ENCODE results near the gene RBM5. TPM values are rescaled to one million over a fixed set of nuclear protein-coding genes. Genes with fewer than 3 reads are reported as not detected.

The RBM5 gene
- total RNA-seq, 1 experiment from 2014 or later = 89.1 TPM

DNA sequence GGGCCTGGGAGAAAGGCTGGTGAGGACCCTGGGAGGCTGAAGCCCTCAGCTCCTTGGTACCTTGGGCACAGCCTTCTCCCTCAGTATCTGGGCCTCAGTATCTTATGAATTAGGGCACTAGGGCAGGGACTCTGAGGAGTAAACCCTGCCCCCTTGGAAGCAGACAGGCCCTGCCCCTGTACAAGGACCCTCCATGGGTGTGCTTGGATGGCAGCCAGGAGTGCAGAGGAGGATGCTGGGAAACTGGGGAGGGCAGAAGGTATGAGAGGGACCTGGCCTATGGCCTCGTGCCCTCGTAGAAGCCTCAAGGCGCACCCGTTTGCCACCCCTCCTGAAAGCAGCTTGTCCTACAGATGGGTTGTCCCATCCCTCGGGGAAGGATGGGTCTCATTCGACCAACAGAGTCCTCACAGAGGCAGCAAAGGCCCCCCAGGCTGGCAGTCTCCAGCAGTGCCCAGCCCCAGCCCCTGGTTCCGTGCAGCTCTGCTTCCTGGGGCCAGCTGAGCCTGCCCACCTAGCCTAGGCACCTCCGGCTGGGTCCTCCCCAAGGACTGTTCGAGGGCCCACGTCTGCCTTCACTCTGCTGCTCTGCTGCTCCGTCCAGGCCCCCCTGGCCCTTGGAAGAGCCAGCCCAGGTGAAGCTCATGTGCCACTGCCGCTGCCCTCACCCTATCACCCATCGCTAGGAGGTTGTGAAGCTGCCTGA is 51.2 kb downstream of the RBM5 start:
- TF ChIP-seq, protein P1, sequence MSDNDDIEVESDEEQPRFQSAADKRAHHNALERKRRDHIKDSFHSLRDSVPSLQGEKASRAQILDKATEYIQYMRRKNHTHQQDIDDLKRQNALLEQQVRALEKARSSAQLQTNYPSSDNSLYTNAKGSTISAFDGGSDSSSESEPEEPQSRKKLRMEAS (IDR thresholded peaks at IDR 0.05) = no peak
- BruUV-seq (replicated peaks) = no TSS peak
- no peak for ATAC-seq
- no peak overlapping the region for H3K4me3 ChIP-seq (replicated peaks in 1 of 2; ENCODE audit: low read depth in 1 of 2, low read length in 2 of 2)
- no peaks in the 10 kb centered on the region for H3K9me2 ChIP-seq (ENCODE audit: insufficient read depth)
- DNase-seq (ENCODE audit: low read depth, low spot score) = no peak
- no peak overlapping the region for H3K9ac ChIP-seq (ENCODE audit: low read length)
- H3K27me3 ChIP-seq (ENCODE audit: insufficient read depth, low read length) = no peaks in the 10 kb centered on the region
- no peak overlapping the region for H2AFZ ChIP-seq (ENCODE audit: low read depth, low read length, poor library complexity, severe bottlenecking)
- no peak overlapping the region for H3K27ac ChIP-seq (ENCODE audit: low read depth, low read length)
- H3K36me3 ChIP-seq (ENCODE audit: control insufficient read depth in 1 of 2, insufficient read depth in 2 of 2, low read length in 2 of 2) = no peaks in the 10 kb centered on the region
- no peaks in the 10 kb centered on the region for H3K79me2 ChIP-seq (ENCODE audit: insufficient read depth, low read length)
- H3K9me3 ChIP-seq (ENCODE audit: control insufficient read depth in 1 of 2, insufficient read depth in 1 of 2, low read depth in 1 of 2, low read length in 2 of 2) = no peaks in the 10 kb centered on the region
- CTCF ChIA-PET = no interaction called here
- intact Hi-C loops (cut with micrococcal nuclease) = no loop called here
- no peaks in the 10 kb centered on the region for H4K20me1 ChIP-seq (ENCODE audit: insufficient read depth)
- RAD21 ChIA-PET (ENCODE audit: low non-redundant PET in 1 of 2, low total read pairs in 2 of 2, uncharacterized antibody in 2 of 2, unreplicated experiment in 2 of 2) = no interaction called here
- H3K4me2 ChIP-seq (ENCODE audit: low read length) = no peak overlapping the region
- POLR2A ChIA-PET = no interaction called here
- no peaks in the 10 kb centered on the region for H3K4me1 ChIP-seq (ENCODE audit: control insufficient read depth in 1 of 2, insufficient read depth in 2 of 2, low read length in 2 of 2)

DNA sequence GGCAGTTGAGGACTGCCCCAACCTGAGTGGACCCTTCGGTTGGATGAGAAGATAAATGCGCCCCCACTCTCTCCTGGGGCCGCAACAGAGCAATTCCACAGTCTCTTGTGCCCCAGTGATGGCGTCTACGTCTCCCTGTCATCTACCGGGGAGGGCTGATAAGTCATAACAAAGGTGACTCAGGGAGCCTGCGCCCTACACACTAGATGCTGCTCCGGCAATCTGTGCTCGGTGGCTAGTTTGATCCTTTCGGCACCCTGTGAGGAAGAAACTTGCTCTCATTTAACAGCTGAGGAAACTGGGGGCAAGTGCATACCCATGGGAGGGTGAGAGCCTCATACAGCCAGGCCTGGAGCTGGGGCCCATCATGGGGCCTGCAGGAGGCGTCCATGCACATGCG is 52.3 kb downstream of the RBM5 start:
- H3K27me3 ChIP-seq (ENCODE audit: insufficient read depth, low read length) = no peaks in the 10 kb centered on the region
- no peak overlapping the region for H3K27ac ChIP-seq (ENCODE audit: low read depth, low read length)
- H3K4me3 ChIP-seq (replicated peaks in 1 of 2; ENCODE audit: low read depth in 1 of 2, low read length in 2 of 2) = no peak overlapping the region
- intact Hi-C loops (cut with micrococcal nuclease) = no loop called here
- DNase-seq (ENCODE audit: low read depth, low spot score) (no peak), ATAC-seq (no peak)
- CTCF ChIA-PET = no interaction called here
- no peaks in the 10 kb centered on the region for H3K9me3 ChIP-seq (ENCODE audit: control insufficient read depth in 1 of 2, insufficient read depth in 1 of 2, low read depth in 1 of 2, low read length in 2 of 2)
- RAD21 ChIA-PET (ENCODE audit: low non-redundant PET in 1 of 2, low total read pairs in 2 of 2, uncharacterized antibody in 2 of 2, unreplicated experiment in 2 of 2) = no interaction called here
- no peak overlapping the region for H3K4me2 ChIP-seq (ENCODE audit: low read length)
- no peaks in the 10 kb centered on the region for H3K4me1 ChIP-seq (ENCODE audit: control insufficient read depth in 1 of 2, insufficient read depth in 2 of 2, low read length in 2 of 2)
- no peaks in the 10 kb centered on the region for H3K9me2 ChIP-seq (ENCODE audit: insufficient read depth)
- POLR2A ChIA-PET = no interaction called here
- no peaks in the 10 kb centered on the region for H3K79me2 ChIP-seq (ENCODE audit: insufficient read depth, low read length)
- no peaks in the 10 kb centered on the region for H3K36me3 ChIP-seq (ENCODE audit: control insufficient read depth in 1 of 2, insufficient read depth in 2 of 2, low read length in 2 of 2)
- no peak overlapping the region for H3K9ac ChIP-seq (ENCODE audit: low read length)
- no peaks in the 10 kb centered on the region for H4K20me1 ChIP-seq (ENCODE audit: insufficient read depth)
- TF ChIP-seq POLR2AphosphoS5 (IDR thresholded peaks at IDR 0.05; ENCODE audit: low read depth, low read length) (no peak), POLR2A (IDR thresholded peaks at IDR 0.05; ENCODE audit: borderline replicate concordance, extremely low read depth, insufficient read depth, insufficient read length) (no peak), ATF3 (IDR thresholded peaks at IDR 0.05) (no peak), TCF7L2 (IDR thresholded peaks at IDR 0.05; ENCODE audit: borderline replicate concordance, extremely low read depth, insufficient read depth, insufficient read length) (no peak), ZBTB33 (IDR thresholded peaks at IDR 0.05; ENCODE audit: extremely low read depth, insufficient replicate concordance, low read length) (no peak), EZH2 (IDR thresholded peaks at IDR 0.05) (no peak), ZFX (IDR thresholded peaks at IDR 0.05) (no peak), ELF1 (IDR thresholded peaks at IDR 0.05; ENCODE audit: borderline replicate concordance, low read depth) (no peak)
- TF ChIP-seq, protein P2, sequence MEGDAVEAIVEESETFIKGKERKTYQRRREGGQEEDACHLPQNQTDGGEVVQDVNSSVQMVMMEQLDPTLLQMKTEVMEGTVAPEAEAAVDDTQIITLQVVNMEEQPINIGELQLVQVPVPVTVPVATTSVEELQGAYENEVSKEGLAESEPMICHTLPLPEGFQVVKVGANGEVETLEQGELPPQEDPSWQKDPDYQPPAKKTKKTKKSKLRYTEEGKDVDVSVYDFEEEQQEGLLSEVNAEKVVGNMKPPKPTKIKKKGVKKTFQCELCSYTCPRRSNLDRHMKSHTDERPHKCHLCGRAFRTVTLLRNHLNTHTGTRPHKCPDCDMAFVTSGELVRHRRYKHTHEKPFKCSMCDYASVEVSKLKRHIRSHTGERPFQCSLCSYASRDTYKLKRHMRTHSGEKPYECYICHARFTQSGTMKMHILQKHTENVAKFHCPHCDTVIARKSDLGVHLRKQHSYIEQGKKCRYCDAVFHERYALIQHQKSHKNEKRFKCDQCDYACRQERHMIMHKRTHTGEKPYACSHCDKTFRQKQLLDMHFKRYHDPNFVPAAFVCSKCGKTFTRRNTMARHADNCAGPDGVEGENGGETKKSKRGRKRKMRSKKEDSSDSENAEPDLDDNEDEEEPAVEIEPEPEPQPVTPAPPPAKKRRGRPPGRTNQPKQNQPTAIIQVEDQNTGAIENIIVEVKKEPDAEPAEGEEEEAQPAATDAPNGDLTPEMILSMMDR (IDR thresholded peaks at IDR 0.05 in 2 of 3, conservative IDR thresholded peaks at IDR 0.05 in 1 of 3; ENCODE audit: borderline replicate concordance in 1 of 3, insufficient read depth in 1 of 3, low read depth in 2 of 3, low read length in 2 of 3) = no peak
- TF ChIP-seq, protein P3, sequence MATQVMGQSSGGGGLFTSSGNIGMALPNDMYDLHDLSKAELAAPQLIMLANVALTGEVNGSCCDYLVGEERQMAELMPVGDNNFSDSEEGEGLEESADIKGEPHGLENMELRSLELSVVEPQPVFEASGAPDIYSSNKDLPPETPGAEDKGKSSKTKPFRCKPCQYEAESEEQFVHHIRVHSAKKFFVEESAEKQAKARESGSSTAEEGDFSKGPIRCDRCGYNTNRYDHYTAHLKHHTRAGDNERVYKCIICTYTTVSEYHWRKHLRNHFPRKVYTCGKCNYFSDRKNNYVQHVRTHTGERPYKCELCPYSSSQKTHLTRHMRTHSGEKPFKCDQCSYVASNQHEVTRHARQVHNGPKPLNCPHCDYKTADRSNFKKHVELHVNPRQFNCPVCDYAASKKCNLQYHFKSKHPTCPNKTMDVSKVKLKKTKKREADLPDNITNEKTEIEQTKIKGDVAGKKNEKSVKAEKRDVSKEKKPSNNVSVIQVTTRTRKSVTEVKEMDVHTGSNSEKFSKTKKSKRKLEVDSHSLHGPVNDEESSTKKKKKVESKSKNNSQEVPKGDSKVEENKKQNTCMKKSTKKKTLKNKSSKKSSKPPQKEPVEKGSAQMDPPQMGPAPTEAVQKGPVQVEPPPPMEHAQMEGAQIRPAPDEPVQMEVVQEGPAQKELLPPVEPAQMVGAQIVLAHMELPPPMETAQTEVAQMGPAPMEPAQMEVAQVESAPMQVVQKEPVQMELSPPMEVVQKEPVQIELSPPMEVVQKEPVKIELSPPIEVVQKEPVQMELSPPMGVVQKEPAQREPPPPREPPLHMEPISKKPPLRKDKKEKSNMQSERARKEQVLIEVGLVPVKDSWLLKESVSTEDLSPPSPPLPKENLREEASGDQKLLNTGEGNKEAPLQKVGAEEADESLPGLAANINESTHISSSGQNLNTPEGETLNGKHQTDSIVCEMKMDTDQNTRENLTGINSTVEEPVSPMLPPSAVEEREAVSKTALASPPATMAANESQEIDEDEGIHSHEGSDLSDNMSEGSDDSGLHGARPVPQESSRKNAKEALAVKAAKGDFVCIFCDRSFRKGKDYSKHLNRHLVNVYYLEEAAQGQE (IDR thresholded peaks at IDR 0.05; ENCODE audit: low read depth) = no peak
- BruUV-seq (replicated peaks) = no TSS peak
- H2AFZ ChIP-seq (ENCODE audit: low read depth, low read length, poor library complexity, severe bottlenecking) = no peak overlapping the region
